RWPE1 (cell line): Measurements from ENCODE around the gene FABP3.
"Not testable (repeated sequence)": the region's sequence is repeated elsewhere in the genome, so short reads cannot be mapped to it uniquely, and the experiment has no call there.

ENCODE experiments used
- CTCF ChIA-PET: fragments of 350-600 bp; sonication (Branson Sonifier 250); formaldehyde crosslinking; extraction: SDS; loops from one replicate; lab custom pipeline; 2021; lab: Yijun Ruan, JAX
- POLR2A ChIA-PET: fragments of 400-600 bp; formaldehyde crosslinking; extraction: SDS; loops from one replicate; lab custom pipeline; 2020; ENCODE audit warnings: antibody characterized with exemption; ENCODE audit not compliant: low non-redundant PET; lab: Yijun Ruan, JAX
- DNase-seq: peaks from one replicate; pipeline ENCODE4 v3.0.0; 2012; ENCODE audit warnings: low spot score
- H3K27ac ChIP-seq: fragments of 450-650 bp; 2 replicates; pipeline ENCODE4 v1.5.1; 2017
- CTCF ChIP-seq: fragments of 450-650 bp; conservative IDR thresholded peaks from 2 replicates; pipeline ENCODE4 v1.5.1; 2017; ENCODE audit warnings: low read depth, mild to moderate bottlenecking

The FABP3 gene

DNA sequence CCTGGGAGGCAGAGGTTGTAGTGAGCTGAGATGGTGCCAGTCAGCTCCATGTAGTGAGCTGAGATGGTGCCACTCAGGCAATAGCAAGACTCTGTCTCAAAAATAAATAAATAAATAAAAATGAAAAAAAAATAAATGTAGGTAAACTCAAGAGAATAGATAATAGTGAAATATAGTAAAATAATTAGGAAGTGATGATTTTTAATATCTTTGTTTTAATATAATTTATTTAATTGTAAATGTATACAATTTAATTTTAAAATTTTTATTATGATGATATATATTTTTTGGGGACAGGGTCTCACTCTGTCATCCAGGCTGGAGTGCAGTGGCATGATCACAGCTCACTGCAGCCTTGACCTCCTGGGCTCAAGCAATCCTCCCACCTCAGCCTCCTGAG is 20.6 kb upstream of the FABP3 start:
- POLR2A ChIA-PET, result no interaction called here
- CTCF ChIA-PET, result interaction anchor here (2.2 kb wide), 1 partner anchor 29 kb away, joined by 34 read pairs; no protein-coding TSS in a partner anchor
- DNase-seq, result no peak
- H3K27ac ChIP-seq, result no peak overlapping the region
- TF ChIP-seq CTCF, result no peak

DNA sequence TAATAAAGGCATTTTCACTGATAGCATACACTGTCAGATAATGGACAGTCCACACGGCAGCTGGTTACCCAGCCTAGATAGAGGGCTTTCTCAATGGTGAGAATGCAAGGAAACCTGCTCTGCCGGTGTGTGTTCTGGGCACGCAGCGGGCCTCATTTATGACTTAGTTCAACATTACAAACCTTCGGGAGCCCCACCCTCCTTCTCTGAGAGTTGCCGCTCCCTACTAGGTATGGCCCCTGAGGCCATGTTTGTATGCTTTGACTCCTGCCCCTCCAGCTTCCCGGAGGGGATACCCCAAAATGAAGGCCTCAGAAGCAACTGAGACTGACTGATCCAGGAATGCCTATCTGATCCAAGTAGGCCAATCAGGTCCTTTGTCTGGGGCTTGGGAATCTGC is 17.2 kb upstream of the FABP3 start:
- TF ChIP-seq CTCF, result no peak
- no peak overlapping the region for H3K27ac ChIP-seq
- CTCF ChIA-PET, result interaction anchor here (1.9 kb wide), 1 partner anchor 34 kb away, joined by 5 read pairs; no protein-coding TSS in a partner anchor
- POLR2A ChIA-PET, result no interaction called here
- DNase-seq, result peak; percentile 67

- ChIA-PET POLR2A (no interaction called here), CTCF (interaction anchor here (0.7 to 1.9 kb wide), 2 partner anchors 29 to 35 kb away, joined by 5 read pairs; no protein-coding TSS in a partner anchor)
- TF ChIP-seq CTCF, result no peak
- DNase-seq, result no peak
- H3K27ac ChIP-seq, result no peak overlapping the region
Observed at GRCh38 chr1:31389616-31390015, 16.7 kb upstream of the FABP3 start.

GRCh38 chr1:31387612-31388011 is 14.7 kb upstream of the FABP3 start:
- CTCF ChIA-PET, result no interaction called here
- no peak overlapping the region for H3K27ac ChIP-seq
- POLR2A ChIA-PET, result no interaction called here
- no peak for DNase-seq
- no peak for TF ChIP-seq CTCF

GRCh38 chr1:31386576-31387243 is 13.8 kb upstream of the FABP3 start:
- H3K27ac ChIP-seq, POLR2A ChIA-PET, DNase-seq, CTCF ChIA-PET: not testable (repeated sequence)

- POLR2A ChIA-PET, result no interaction called here
- no peak overlapping the region for H3K27ac ChIP-seq
- DNase-seq, result no peak
- CTCF ChIA-PET, result interaction anchor here (0.6 to 1.4 kb wide), 4 partner anchors 10 to 227 kb away, joined by 3 read pairs; no protein-coding TSS in a partner anchor
- no peak for TF ChIP-seq CTCF
Observed at GRCh38 chr1:31383967-31384366, 11.1 kb upstream of the FABP3 start.

DNA sequence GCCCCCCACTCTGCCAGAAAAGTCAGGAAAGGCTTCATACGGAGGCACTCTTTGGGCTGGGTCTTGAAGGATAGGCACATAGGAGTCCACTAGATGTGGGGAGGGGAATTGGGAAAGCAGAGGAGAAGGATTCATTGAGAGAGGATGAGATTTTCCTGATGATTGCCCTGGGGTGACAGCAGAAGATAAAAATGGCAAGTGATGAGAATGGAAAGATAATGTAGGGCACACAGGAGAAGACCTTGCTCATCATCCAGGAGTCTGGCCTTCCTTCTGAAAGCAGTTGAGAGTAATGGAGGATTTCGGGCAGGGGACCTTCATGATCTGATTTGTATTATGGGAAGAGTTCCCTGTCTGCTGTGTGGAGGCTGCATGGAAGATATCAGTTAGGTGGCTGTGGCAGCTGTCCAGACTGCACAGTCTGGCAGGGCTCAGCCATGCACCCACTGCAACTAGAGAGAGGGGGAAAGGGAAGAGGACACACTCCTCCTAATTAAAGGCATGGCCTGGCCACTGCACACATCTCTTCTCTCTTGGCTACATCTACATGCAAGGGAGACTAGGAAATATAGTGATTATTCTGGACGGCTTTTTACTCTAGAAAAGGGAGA is 9.6 kb upstream of the FABP3 start:
- POLR2A ChIA-PET, result no interaction called here
- no peak for TF ChIP-seq CTCF
- DNase-seq, result no peak
- H3K27ac ChIP-seq, result no peak overlapping the region
- CTCF ChIA-PET, result no interaction called here
